Smooth muscle cell (in vitro differentiated cells): ENCODE results near the gene PHLDB2. TPM values are rescaled to one million over a fixed set of nuclear protein-coding genes. Genes with fewer than 3 reads are reported as not detected.

Source experiments
- DNase-seq: peaks from one replicate; lab custom pipeline; 2025; ENCODE audit not compliant: unreplicated experiment; lab: John Stamatoyannopoulos, UW
- H2AFZ ChIP-seq: fragments of 200-600 bp; sonication (generic); 2 replicates; pipeline ENCODE4 v1.6.0; 2016; ENCODE audit warnings: antibody characterized with exemption, low read depth, mild to moderate bottlenecking
- H3F3A ChIP-seq: fragments of 200-600 bp; sonication (generic); 2 replicates; pipeline ENCODE4 v1.6.0; 2017; ENCODE audit warnings: antibody characterized with exemption, low read depth
- H3K27ac ChIP-seq: fragments of 200-600 bp; sonication (generic); 2 replicates; pipeline ENCODE4 v1.5.1; 2016; ENCODE audit warnings: low read depth, mild to moderate bottlenecking
- H3K27me3 ChIP-seq: fragments of 200-600 bp; sonication (generic); 2 replicates; pipeline ENCODE4 v1.6.1; 2016; ENCODE audit warnings: low read depth, mild to moderate bottlenecking
- H3K36me3 ChIP-seq: fragments of 200-600 bp; sonication (generic); 2 replicates; pipeline ENCODE4 v1.5.1; 2016; ENCODE audit warnings: low read depth
- H3K4me1 ChIP-seq: fragments of 200-600 bp; sonication (generic); 2 replicates; pipeline ENCODE4 v1.5.1; 2016; ENCODE audit warnings: low read depth
- H3K4me2 ChIP-seq: fragments of 200-600 bp; sonication (generic); 2 replicates; pipeline ENCODE4 v1.6.0; 2016; ENCODE audit warnings: mild to moderate bottlenecking
- H3K4me3 ChIP-seq: fragments of 200-600 bp; sonication (generic); 2 replicates; pipeline ENCODE4 v1.5.1; 2016; ENCODE audit warnings: mild to moderate bottlenecking
- H3K79me2 ChIP-seq: fragments of 200-600 bp; sonication (generic); 2 replicates; pipeline ENCODE4 v1.6.0; 2016; ENCODE audit warnings: low read depth, mild to moderate bottlenecking
- H3K9ac ChIP-seq: fragments of 200-600 bp; sonication (generic); 2 replicates; pipeline ENCODE4 v1.6.0; 2016; ENCODE audit warnings: low read depth
- H3K9me3 ChIP-seq: fragments of 200-600 bp; sonication (generic); replicated peaks from 2 replicates; pipeline ENCODE4 v1.5.1; 2016; ENCODE audit warnings: low read depth
- H4K20me1 ChIP-seq: fragments of 200-600 bp; sonication (generic); 2 replicates; pipeline ENCODE4 v1.6.0; 2016; ENCODE audit warnings: low read depth
- WGBS: methylation state at CpG from one replicate; pipeline ENCODE4 v1.1.7; 2016; ENCODE audit warnings: low lambda C conversion rate; 5-methylcytosine and 5-hydroxymethylcytosine counted together
- polyA plus RNA-seq: library from polyadenylated mRNA; unstranded; fragments of >200 nt; fragmentation: Nextera tagmentation; extraction: Ambion mirVana; gene quantifications from 2 replicates; pipeline ENCODE4 v1.2.1, GENCODE V29; 2016
- total RNA-seq: library from RNA; depleted of rRNA; stranded (reverse); fragments of >200 nt; gene quantifications from 2 replicates; pipeline ENCODE4 v1.2.3, GENCODE V29; 2014
- TF ChIP-seq, protein P1 (sequence below): fragments of 200-600 bp; sonication (generic); IDR thresholded peaks from 2 replicates; pipeline ENCODE4 v1.5.1; 2017; ENCODE audit warnings: borderline replicate concordance, mild to moderate bottlenecking, antibody characterized with exemption; ENCODE audit not compliant: insufficient read depth, poor library complexity, severe bottlenecking

The PHLDB2 gene
- total and polyA plus RNA-seq, 2 experiments from 2014 or later, result 40.5 to 79.7 TPM

DNA sequence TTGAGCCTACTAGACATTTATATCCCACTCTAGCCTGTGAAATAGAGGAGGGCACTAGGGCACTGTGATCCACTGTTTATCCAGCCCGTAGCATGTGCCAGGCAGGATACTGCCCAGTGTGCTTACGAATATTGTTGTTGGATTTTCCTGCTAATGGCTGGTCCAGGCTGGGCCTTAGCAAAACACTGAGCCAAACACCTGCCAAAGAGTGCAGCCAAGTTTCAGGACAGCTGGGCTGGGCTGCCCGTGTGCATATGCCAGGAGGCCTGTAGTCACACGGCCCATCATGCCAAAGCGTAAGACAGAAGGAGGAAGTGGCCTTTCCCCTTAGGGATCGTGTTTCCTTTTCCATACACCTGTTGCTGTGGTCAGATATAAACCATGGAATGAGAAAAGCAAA, 65.2 kb downstream of the PHLDB2 start:
- Histone ChIP-seq H3K4me1 (no peaks in the 10 kb centered on the region), H2AFZ (no peak overlapping the region), H3K79me2 (peaks cover 42% of the 10 kb centered on the region), H3K9ac (no peak overlapping the region), H3K36me3 (peaks cover 26% of the 10 kb centered on the region), H3K27ac (no peak overlapping the region), H3K9me3 (no peaks in the 10 kb centered on the region), H3F3A (no peaks in the 10 kb centered on the region), H3K27me3 (no peaks in the 10 kb centered on the region), H3K4me2 (no peak overlapping the region), H3K4me3 (no peak overlapping the region), H4K20me1 (no peaks in the 10 kb centered on the region)
- TF ChIP-seq, protein P1, sequence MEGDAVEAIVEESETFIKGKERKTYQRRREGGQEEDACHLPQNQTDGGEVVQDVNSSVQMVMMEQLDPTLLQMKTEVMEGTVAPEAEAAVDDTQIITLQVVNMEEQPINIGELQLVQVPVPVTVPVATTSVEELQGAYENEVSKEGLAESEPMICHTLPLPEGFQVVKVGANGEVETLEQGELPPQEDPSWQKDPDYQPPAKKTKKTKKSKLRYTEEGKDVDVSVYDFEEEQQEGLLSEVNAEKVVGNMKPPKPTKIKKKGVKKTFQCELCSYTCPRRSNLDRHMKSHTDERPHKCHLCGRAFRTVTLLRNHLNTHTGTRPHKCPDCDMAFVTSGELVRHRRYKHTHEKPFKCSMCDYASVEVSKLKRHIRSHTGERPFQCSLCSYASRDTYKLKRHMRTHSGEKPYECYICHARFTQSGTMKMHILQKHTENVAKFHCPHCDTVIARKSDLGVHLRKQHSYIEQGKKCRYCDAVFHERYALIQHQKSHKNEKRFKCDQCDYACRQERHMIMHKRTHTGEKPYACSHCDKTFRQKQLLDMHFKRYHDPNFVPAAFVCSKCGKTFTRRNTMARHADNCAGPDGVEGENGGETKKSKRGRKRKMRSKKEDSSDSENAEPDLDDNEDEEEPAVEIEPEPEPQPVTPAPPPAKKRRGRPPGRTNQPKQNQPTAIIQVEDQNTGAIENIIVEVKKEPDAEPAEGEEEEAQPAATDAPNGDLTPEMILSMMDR, result no peak
- 98% methylated on average over 6 of the region's 6 CpGs for WGBS
- no peak for DNase-seq

DNA sequence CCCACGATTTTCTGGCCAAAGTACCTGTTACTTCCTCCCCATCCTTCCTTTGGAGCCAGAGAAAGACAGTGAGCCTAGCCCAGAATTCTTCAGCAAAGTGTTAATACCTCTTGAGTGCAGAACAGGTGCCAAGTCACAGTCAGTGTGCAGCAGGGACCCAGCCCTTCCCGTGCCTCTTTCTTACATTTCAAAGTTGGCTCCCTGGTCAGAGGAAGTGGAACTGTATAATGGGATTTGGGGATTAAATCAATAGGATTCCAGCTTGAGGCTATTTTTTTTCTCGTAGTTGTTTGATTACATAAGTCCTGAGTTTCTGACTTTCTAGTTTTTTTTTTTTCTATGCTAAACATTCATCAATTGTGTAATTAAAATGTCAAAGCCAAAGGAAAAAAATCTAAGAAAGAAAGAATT, 67.2 kb downstream of the PHLDB2 start:
- Histone ChIP-seq H3K4me1 (no peaks in the 10 kb centered on the region), H3K9me3 (no peaks in the 10 kb centered on the region), H3K9ac (no peak overlapping the region), H3K4me2 (no peak overlapping the region), H3K27me3 (no peaks in the 10 kb centered on the region), H4K20me1 (no peaks in the 10 kb centered on the region), H3K79me2 (peaks cover 51% of the 10 kb centered on the region), H2AFZ (no peak overlapping the region), H3F3A (peaks cover 6% of the 10 kb centered on the region), H3K4me3 (no peak overlapping the region), H3K36me3 (peaks cover 20% of the 10 kb centered on the region), H3K27ac (no peak overlapping the region)
- TF ChIP-seq, protein P1, result no peak
- no peak for DNase-seq
- 64% methylated on average over 3 of the region's 3 CpGs for WGBS

DNA sequence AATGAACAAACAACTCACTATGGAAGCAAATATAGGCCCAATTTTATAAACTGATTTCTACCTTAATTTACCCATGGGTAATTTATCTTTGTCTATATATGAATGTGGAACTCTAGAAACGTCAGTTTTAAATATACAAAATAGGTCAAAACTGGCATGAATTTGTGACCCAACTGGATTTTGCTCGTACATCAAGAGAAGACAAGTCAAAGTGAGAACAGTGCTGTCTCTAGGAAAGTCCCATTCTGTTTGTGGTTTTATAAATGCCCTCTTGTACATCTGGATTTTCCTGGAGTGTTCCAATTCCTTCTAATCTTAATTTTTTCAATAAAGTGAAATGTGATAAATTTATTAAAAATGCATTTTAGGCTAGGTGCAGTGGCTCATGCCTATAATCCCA, 69.5 kb downstream of the PHLDB2 start:
- TF ChIP-seq, protein P1, result no peak

DNA sequence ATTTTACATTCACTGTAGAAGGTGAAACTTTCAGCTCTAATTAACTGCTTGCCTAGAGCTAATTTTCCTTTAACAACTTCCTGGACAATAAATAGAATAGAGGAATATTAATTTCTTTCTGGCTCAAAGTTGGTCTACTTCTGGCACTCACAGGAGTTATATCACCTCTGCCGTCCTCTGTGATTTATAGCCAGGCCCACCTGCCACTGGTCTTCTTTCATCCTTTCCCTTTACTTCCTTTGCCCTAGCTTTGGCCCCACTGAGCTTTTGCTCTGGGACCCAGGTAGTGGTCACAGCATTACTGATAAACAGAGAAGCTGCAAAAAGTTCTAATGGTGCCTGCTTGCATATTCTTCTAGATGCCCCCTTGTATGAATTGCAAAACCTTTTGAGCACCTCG, 70.4 kb downstream of the PHLDB2 start:
- 96% methylated on average over 2 of the region's 2 CpGs for WGBS
- TF ChIP-seq, protein P1, result no peak
- Histone ChIP-seq H3K9me3 (no peaks in the 10 kb centered on the region), H3K36me3 (peaks cover 4% of the 10 kb centered on the region), H3K4me2 (no peak overlapping the region), H3K9ac (no peak overlapping the region), H3K79me2 (peaks cover 41% of the 10 kb centered on the region), H3F3A (peaks cover 26% of the 10 kb centered on the region), H3K4me1 (peaks cover 9% of the 10 kb centered on the region), H4K20me1 (no peaks in the 10 kb centered on the region), H3K27ac (no peak overlapping the region), H3K4me3 (no peak overlapping the region), H2AFZ (no peak overlapping the region), H3K27me3 (no peaks in the 10 kb centered on the region)
- DNase-seq, result no peak

More for the DNA sequence above, 69.5 kb downstream of the PHLDB2 start:
- Histone ChIP-seq H3K27me3 (no peaks in the 10 kb centered on the region), H3K4me3 (no peak overlapping the region), H3K9ac (no peak overlapping the region), H3K36me3 (peaks cover 12% of the 10 kb centered on the region), H3F3A (peaks cover 20% of the 10 kb centered on the region), H3K4me2 (no peak overlapping the region), H3K9me3 (no peaks in the 10 kb centered on the region), H3K4me1 (peaks cover 9% of the 10 kb centered on the region), H4K20me1 (no peaks in the 10 kb centered on the region), H3K27ac (peak overlapping the region; percentile 27), H3K79me2 (peaks cover 39% of the 10 kb centered on the region), H2AFZ (no peak overlapping the region)
- WGBS, result 92% methylated on average over 2 of the region's 2 CpGs
- no peak for DNase-seq
